Measurements from ENCODE around the gene PCDHGA1. TPM values are rescaled to one million over a fixed set of nuclear protein-coding genes. Genes with fewer than 3 reads are reported as not detected.

The PCDHGA1 gene
- polyA plus RNA-seq, 1 experiment: 1.8 TPM

- TF ChIP-seq CTCF (IDR thresholded peaks at IDR 0.05; ENCODE audit: insufficient read depth, low read depth, low read length): no peak
- POLR2A ChIA-PET: no interaction called here
- CTCF ChIA-PET: interaction anchor here (1.0 to 2.6 kb wide), 5 partner anchors 8 to 73 kb away, joined by 3 to 6 read pairs (median 5); no protein-coding TSS in a partner anchor
- Histone ChIP-seq H3K4me3 (ENCODE audit: low read depth, low read length) (0 out of 2 replicates have a peak within 1 kb of the TSS, but pooled peaks have one; percentile 13), H3K36me3 (ENCODE audit: control insufficient read depth, insufficient read depth, low read length) (peaks cover 9% of the 10 kb centered on the region; the same call in 1 of the 2 replicates), H3K27me3 (ENCODE audit: control insufficient read depth, insufficient read depth, low read length) (no peaks in the 10 kb centered on the region)
- DNase-seq (ENCODE audit: low read depth): no peak
Observed at GRCh38 chr5:141484641-141485311, 154.5 kb downstream of the PCDHGA1 start, which contains the start of gene PCDHGC4. PCDHGC4 (plus strand) TSS chr5:141485030; CDS start chr5:141485174, 144 bp downstream.

- CTCF ChIA-PET: interaction anchor here (1.5 to 2.2 kb wide), 4 partner anchors 9 to 72 kb away, joined by 3 to 7 read pairs (median 6); partner anchors contain the start of gene PCDHGC3
Observed at GRCh38 chr5:141485321-141486055, 155.2 kb downstream of the PCDHGA1 start.

GRCh38 chr5:141486091-141486490 is 155.8 kb downstream of the PCDHGA1 start:
- DNase-seq (ENCODE audit: low read depth): no peak
- ChIA-PET POLR2A (no interaction called here), CTCF (interaction anchor here (1.0 to 2.2 kb wide), 7 partner anchors 8 to 75 kb away, joined by 3 to 7 read pairs (median 4); partner anchors contain the start of gene PCDHGC3)
- Histone ChIP-seq H3K4me3 (ENCODE audit: low read depth, low read length) (no peak overlapping the region), H3K36me3 (ENCODE audit: control insufficient read depth, insufficient read depth, low read length) (peaks cover 11% of the 10 kb centered on the region), H3K27me3 (ENCODE audit: control insufficient read depth, insufficient read depth, low read length) (no peaks in the 10 kb centered on the region)
- TF ChIP-seq CTCF (IDR thresholded peaks at IDR 0.05; ENCODE audit: insufficient read depth, low read depth, low read length): no peak

More at GRCh38 chr5:141485321-141486055, 155.2 kb downstream of the PCDHGA1 start:
- no peak for TF ChIP-seq CTCF (IDR thresholded peaks at IDR 0.05; ENCODE audit: insufficient read depth, low read depth, low read length)
- no peaks in the 10 kb centered on the region for H3K27me3 ChIP-seq (ENCODE audit: control insufficient read depth, insufficient read depth, low read length)
- H3K4me3 ChIP-seq (ENCODE audit: low read depth, low read length): no peak overlapping the region
- POLR2A ChIA-PET: no interaction called here
- H3K36me3 ChIP-seq (ENCODE audit: control insufficient read depth, insufficient read depth, low read length): peaks cover 10% of the 10 kb centered on the region
- no peak for DNase-seq (ENCODE audit: low read depth)

- DNase-seq (ENCODE audit: low read depth): no peak
- Histone ChIP-seq H3K4me3 (ENCODE audit: low read depth, low read length) (no peak overlapping the region), H3K27me3 (ENCODE audit: control insufficient read depth, insufficient read depth, low read length) (no peaks in the 10 kb centered on the region), H3K36me3 (ENCODE audit: control insufficient read depth, insufficient read depth, low read length) (peaks cover 14% of the 10 kb centered on the region)
- no peak for TF ChIP-seq CTCF (IDR thresholded peaks at IDR 0.05; ENCODE audit: insufficient read depth, low read depth, low read length)
- ChIA-PET CTCF (interaction anchor here (1.0 to 2.2 kb wide), 5 partner anchors 9 to 74 kb away, joined by 3 to 7 read pairs (median 3); partner anchors contain the start of gene PCDHGC3), POLR2A (interaction anchor here (0.6 kb wide), 1 partner anchor 74 kb away, joined by 4 read pairs; no protein-coding TSS in a partner anchor)
Observed at GRCh38 chr5:141487131-141487530, 156.8 kb downstream of the PCDHGA1 start.
